Astrocyte (in vitro differentiated cells and primary cell): ENCODE data around the gene NADK. TPM values are rescaled to one million over a fixed set of nuclear protein-coding genes. Genes with fewer than 3 reads are reported as not detected.
A peak's percentile ranks its signal among the peaks of the same experiment; 100 is the strongest.

Experiments
- DNase-seq: peaks from one replicate; pipeline ENCODE4 v3.0.0-alpha.2; 2010; ENCODE audit warnings: low read depth
- FAIRE-seq: peaks from 2 replicates; lab custom pipeline; 2011; peaks lifted over from hg19 to GRCh38; lab: Jason Lieb, UNC
- H2AFZ ChIP-seq: 2 replicates; pipeline ENCODE4 v1.6.0; 2012; ENCODE audit warnings: low read depth, low read length, inconsistent platforms
- H3K27ac ChIP-seq: 2 replicates; pipeline ENCODE4 v1.5.1; 2011; ENCODE audit warnings: low read depth, low read length, inconsistent platforms
- H3K27me3 ChIP-seq: 2 replicates; pipeline ENCODE4 v1.6.0; 2011; ENCODE audit warnings: low read length, inconsistent platforms; ENCODE audit not compliant: insufficient read depth
- H3K36me3 ChIP-seq: 2 replicates; pipeline ENCODE4 v1.5.1; 2011; ENCODE audit warnings: low read length, inconsistent platforms; ENCODE audit not compliant: insufficient read depth
- H3K4me1 ChIP-seq: 2 replicates; pipeline ENCODE4 v1.5.1; 2011; ENCODE audit warnings: low read length, inconsistent platforms; ENCODE audit not compliant: insufficient read depth
- H3K4me2 ChIP-seq: 2 replicates; pipeline ENCODE4 v1.6.0; 2012; ENCODE audit warnings: low read length, inconsistent platforms
- H3K4me3 ChIP-seq: 2 replicates; pipeline ENCODE4 v1.5.1; 2011; ENCODE audit warnings: low read depth, mild to moderate bottlenecking, low read length, inconsistent platforms; ENCODE audit not compliant: insufficient read depth
- H3K79me2 ChIP-seq: 2 replicates; pipeline ENCODE4 v1.6.0; 2012; ENCODE audit warnings: mild to moderate bottlenecking, low read length, inconsistent platforms; ENCODE audit not compliant: insufficient read depth
- H3K9ac ChIP-seq: 2 replicates; pipeline ENCODE4 v1.6.0; 2012; ENCODE audit warnings: mild to moderate bottlenecking, low read length, inconsistent platforms
- H3K9me3 ChIP-seq: 2 replicates; pipeline ENCODE4 v1.5.1; 2012; ENCODE audit warnings: low read depth, mild to moderate bottlenecking, low read length, inconsistent platforms; ENCODE audit not compliant: insufficient read depth
- H4K20me1 ChIP-seq: 2 replicates; pipeline ENCODE4 v1.6.0; 2012; ENCODE audit warnings: low read length, inconsistent platforms; ENCODE audit not compliant: insufficient read depth
- H3K27ac Mint-ChIP-seq: one replicate; pipeline ENCODE4 v1.8.0; 2021; ENCODE audit warnings: mild to moderate bottlenecking, mixed read lengths; ENCODE audit not compliant: unreplicated experiment
- H3K27me3 Mint-ChIP-seq: one replicate; pipeline ENCODE4 v1.8.0; 2021; ENCODE audit warnings: low read depth, mixed read lengths; ENCODE audit not compliant: unreplicated experiment
- H3K36me3 Mint-ChIP-seq: one replicate; pipeline ENCODE4 v1.8.0; 2021; ENCODE audit warnings: low read depth, mixed read lengths; ENCODE audit not compliant: unreplicated experiment
- H3K4me1 Mint-ChIP-seq: one replicate; pipeline ENCODE4 v1.8.0; 2021; ENCODE audit warnings: low read depth, mixed read lengths; ENCODE audit not compliant: unreplicated experiment
- H3K4me3 Mint-ChIP-seq: one replicate; pipeline ENCODE4 v1.8.0; 2021; ENCODE audit warnings: mild to moderate bottlenecking, moderate library complexity, mixed read lengths; ENCODE audit not compliant: unreplicated experiment
- H3K9me3 Mint-ChIP-seq: one replicate; pipeline ENCODE4 v1.8.0; 2021; ENCODE audit warnings: mild to moderate bottlenecking, mixed read lengths; ENCODE audit not compliant: unreplicated experiment
- EZH2 ChIP-seq: IDR thresholded peaks from 2 replicates; pipeline ENCODE4 v1.6.1; 2012; ENCODE audit warnings: mild to moderate bottlenecking, low read length, inconsistent platforms; ENCODE audit not compliant: insufficient read depth
- total RNA-seq: library from RNA; stranded (reverse); gene quantifications from 2 replicates; pipeline ENCODE4 v1.2.1, GENCODE V29; 2021
- TF ChIP-seq, protein P1 (sequence below): IDR thresholded peaks from 2 replicates; pipeline ENCODE4 v1.5.1; 2011; ENCODE audit warnings: low read depth, mild to moderate bottlenecking, inconsistent platforms, low read length, moderate library complexity; ENCODE audit not compliant: insufficient read depth

NADK gene
- total RNA-seq, 1 donor from 2014 or later: 87.6 TPM

DNA sequence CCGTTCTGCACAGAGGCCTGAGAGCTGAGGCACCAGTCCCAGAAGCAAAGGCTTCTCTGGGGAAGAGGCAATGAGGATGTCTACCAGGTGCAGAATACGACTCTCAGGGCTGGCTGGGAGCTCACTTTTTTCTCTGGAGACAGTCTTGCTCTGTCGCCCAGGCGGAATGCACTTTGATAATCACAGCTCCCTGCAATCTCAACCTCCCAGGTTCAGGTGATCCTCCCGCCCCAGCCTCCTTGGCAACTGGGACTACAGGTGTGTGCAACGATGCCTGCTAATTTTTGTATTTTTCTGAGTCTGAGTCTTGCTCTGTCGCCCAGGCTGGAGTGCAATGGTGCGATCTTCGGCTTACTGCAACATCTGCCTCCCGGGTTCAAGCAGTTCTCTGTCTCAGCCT, 17.6 kb downstream of the NADK start:
- Histone ChIP-seq H3K4me3 (no peak overlapping the region), H3K9me3 (no peaks in the 10 kb centered on the region), H3K36me3 (peaks cover 7% of the 10 kb centered on the region), H3K79me2 (peaks cover 61% of the 10 kb centered on the region), H3K4me1 (no peaks in the 10 kb centered on the region), H3K9ac (no peak overlapping the region), H2AFZ (no peak overlapping the region), H3K27ac (no peak overlapping the region), H4K20me1 (peaks cover 40% of the 10 kb centered on the region), H3K4me2 (no peak overlapping the region), H3K27me3 (no peaks in the 10 kb centered on the region)
- no peak for FAIRE-seq
- H3K4me3 Mint-ChIP-seq: no peak overlapping the region
- H3K9me3 Mint-ChIP-seq: no peaks in the 10 kb centered on the region
- no peak for DNase-seq
- H3K27me3 Mint-ChIP-seq: no peaks in the 10 kb centered on the region
- TF ChIP-seq EZH2: no peak
- TF ChIP-seq, protein P1, sequence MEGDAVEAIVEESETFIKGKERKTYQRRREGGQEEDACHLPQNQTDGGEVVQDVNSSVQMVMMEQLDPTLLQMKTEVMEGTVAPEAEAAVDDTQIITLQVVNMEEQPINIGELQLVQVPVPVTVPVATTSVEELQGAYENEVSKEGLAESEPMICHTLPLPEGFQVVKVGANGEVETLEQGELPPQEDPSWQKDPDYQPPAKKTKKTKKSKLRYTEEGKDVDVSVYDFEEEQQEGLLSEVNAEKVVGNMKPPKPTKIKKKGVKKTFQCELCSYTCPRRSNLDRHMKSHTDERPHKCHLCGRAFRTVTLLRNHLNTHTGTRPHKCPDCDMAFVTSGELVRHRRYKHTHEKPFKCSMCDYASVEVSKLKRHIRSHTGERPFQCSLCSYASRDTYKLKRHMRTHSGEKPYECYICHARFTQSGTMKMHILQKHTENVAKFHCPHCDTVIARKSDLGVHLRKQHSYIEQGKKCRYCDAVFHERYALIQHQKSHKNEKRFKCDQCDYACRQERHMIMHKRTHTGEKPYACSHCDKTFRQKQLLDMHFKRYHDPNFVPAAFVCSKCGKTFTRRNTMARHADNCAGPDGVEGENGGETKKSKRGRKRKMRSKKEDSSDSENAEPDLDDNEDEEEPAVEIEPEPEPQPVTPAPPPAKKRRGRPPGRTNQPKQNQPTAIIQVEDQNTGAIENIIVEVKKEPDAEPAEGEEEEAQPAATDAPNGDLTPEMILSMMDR: no peak
- H3K36me3 Mint-ChIP-seq: peaks cover 16% of the 10 kb centered on the region
- peak overlapping the region; percentile 81 for H3K27ac Mint-ChIP-seq
- H3K4me1 Mint-ChIP-seq: no peaks in the 10 kb centered on the region

GRCh38 chr1:1760345-1760650, 18.0 kb downstream of the NADK start:
- Histone ChIP-seq H3K79me2 (peaks cover 57% of the 10 kb centered on the region), H3K4me3 (no peak overlapping the region), H3K27ac (no peak overlapping the region), H4K20me1 (peaks cover 37% of the 10 kb centered on the region), H3K4me1 (no peaks in the 10 kb centered on the region), H3K27me3 (no peaks in the 10 kb centered on the region), H3K9me3 (no peaks in the 10 kb centered on the region), H3K9ac (no peak overlapping the region), H3K4me2 (no peak overlapping the region), H3K36me3 (peaks cover 7% of the 10 kb centered on the region), H2AFZ (no peak overlapping the region)
- no peak for TF ChIP-seq EZH2
- TF ChIP-seq, protein P1: no peak
- FAIRE-seq (no peak), DNase-seq (no peak)
- Mint-ChIP-seq H3K36me3 (peaks cover 16% of the 10 kb centered on the region), H3K27me3 (no peaks in the 10 kb centered on the region), H3K4me3 (no peak overlapping the region), H3K27ac (no peak overlapping the region), H3K4me1 (no peaks in the 10 kb centered on the region), H3K9me3 (no peaks in the 10 kb centered on the region)

GRCh38 chr1:1759456-1760344, 18.6 kb downstream of the NADK start:
- Mint-ChIP-seq H3K27ac (no peak overlapping the region), H3K9me3 (no peaks in the 10 kb centered on the region), H3K4me1 (no peaks in the 10 kb centered on the region), H3K4me3 (no peak overlapping the region), H3K36me3 (peaks cover 19% of the 10 kb centered on the region), H3K27me3 (no peaks in the 10 kb centered on the region)
- FAIRE-seq: no peak
- Histone ChIP-seq H3K4me1 (no peaks in the 10 kb centered on the region), H3K4me3 (no peak overlapping the region), H3K27me3 (no peaks in the 10 kb centered on the region), H3K9me3 (no peaks in the 10 kb centered on the region), H3K79me2 (peaks cover 51% of the 10 kb centered on the region), H3K4me2 (no peak overlapping the region), H3K27ac (no peak overlapping the region), H4K20me1 (peaks cover 37% of the 10 kb centered on the region), H2AFZ (no peak overlapping the region), H3K36me3 (peaks cover 7% of the 10 kb centered on the region), H3K9ac (no peak overlapping the region)
- TF ChIP-seq EZH2: no peak
- TF ChIP-seq, protein P1: no peak
- no peak for DNase-seq
